ENCODE results near the gene C1orf53. TPM values are rescaled to one million over a fixed set of nuclear protein-coding genes. Genes with fewer than 3 reads are reported as not detected.
"Not testable (repeated sequence)": the region's sequence is repeated elsewhere in the genome, so short reads cannot be mapped to it uniquely, and the experiment has no call there.

C1orf53 gene
- total RNA-seq, 1 donor from 2014 or later = 2.6 TPM

DNA sequence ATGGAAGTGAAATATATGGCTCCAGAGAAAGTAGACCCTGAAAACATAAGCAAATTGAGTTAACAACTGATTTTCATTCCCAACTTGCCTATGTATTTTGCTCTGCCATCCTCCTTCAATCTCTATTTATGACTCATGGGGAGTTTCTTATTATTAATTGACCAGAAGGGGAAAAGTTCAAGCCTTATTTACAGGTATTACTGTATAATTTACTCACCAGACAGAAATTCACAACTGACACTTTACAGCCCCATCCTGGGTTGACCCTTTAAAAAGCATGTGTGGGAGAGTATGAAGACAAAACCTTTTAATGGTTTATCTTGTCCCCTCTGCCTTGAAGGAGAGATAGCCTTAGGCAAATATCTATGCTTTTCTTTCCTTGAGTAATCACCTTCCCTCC is 39.8 kb upstream of the C1orf53 start:
- peaks cover 5% of the 10 kb centered on the region for H3K4me1 Mint-ChIP-seq (ENCODE audit: unreplicated experiment)
- DNase-seq (ENCODE audit: extremely low spot score, unreplicated experiment) = no peak
- H3K9me3 Mint-ChIP-seq (ENCODE audit: unreplicated experiment) = no peaks in the 10 kb centered on the region
- H3K27ac Mint-ChIP-seq (ENCODE audit: unreplicated experiment) = no peak overlapping the region
- TF ChIP-seq, protein P1, sequence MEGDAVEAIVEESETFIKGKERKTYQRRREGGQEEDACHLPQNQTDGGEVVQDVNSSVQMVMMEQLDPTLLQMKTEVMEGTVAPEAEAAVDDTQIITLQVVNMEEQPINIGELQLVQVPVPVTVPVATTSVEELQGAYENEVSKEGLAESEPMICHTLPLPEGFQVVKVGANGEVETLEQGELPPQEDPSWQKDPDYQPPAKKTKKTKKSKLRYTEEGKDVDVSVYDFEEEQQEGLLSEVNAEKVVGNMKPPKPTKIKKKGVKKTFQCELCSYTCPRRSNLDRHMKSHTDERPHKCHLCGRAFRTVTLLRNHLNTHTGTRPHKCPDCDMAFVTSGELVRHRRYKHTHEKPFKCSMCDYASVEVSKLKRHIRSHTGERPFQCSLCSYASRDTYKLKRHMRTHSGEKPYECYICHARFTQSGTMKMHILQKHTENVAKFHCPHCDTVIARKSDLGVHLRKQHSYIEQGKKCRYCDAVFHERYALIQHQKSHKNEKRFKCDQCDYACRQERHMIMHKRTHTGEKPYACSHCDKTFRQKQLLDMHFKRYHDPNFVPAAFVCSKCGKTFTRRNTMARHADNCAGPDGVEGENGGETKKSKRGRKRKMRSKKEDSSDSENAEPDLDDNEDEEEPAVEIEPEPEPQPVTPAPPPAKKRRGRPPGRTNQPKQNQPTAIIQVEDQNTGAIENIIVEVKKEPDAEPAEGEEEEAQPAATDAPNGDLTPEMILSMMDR (IDR thresholded peaks at IDR 0.05) = no peak
- H3K36me3 Mint-ChIP-seq (ENCODE audit: unreplicated experiment) = no peaks in the 10 kb centered on the region
- H3K27me3 Mint-ChIP-seq (ENCODE audit: unreplicated experiment) = no peaks in the 10 kb centered on the region
- no peak overlapping the region for H3K4me3 Mint-ChIP-seq (ENCODE audit: unreplicated experiment)

DNA sequence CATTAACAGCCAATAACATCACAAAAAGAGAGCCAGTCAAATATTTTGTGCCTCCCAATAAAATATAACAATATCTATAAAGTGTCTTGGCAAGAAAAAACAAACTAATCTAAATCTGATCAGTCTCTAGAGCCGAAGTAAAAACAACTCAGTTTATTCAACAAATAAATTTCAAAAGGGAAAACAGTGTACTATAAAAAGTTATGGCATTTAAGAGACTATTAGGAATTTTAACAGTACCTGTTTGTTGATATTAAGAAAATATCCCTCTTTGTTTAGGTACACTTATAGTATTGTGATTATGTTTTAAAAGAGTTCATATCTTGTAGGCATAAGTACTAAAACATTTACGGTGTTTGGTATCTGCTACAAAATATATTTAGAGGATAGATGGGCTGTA is 36.6 kb upstream of the C1orf53 start:
- TF ChIP-seq, protein P1 (IDR thresholded peaks at IDR 0.05) = no peak
- no peak overlapping the region for H3K27ac Mint-ChIP-seq (ENCODE audit: unreplicated experiment)
- H3K4me1 Mint-ChIP-seq (ENCODE audit: unreplicated experiment) = peaks cover 5% of the 10 kb centered on the region
- no peak for DNase-seq (ENCODE audit: extremely low spot score, unreplicated experiment)
- no peaks in the 10 kb centered on the region for H3K9me3 Mint-ChIP-seq (ENCODE audit: unreplicated experiment)
- no peak overlapping the region for H3K4me3 Mint-ChIP-seq (ENCODE audit: unreplicated experiment)
- H3K36me3 Mint-ChIP-seq (ENCODE audit: unreplicated experiment) = no peaks in the 10 kb centered on the region
- H3K27me3 Mint-ChIP-seq (ENCODE audit: unreplicated experiment) = peaks cover 4% of the 10 kb centered on the region

DNA sequence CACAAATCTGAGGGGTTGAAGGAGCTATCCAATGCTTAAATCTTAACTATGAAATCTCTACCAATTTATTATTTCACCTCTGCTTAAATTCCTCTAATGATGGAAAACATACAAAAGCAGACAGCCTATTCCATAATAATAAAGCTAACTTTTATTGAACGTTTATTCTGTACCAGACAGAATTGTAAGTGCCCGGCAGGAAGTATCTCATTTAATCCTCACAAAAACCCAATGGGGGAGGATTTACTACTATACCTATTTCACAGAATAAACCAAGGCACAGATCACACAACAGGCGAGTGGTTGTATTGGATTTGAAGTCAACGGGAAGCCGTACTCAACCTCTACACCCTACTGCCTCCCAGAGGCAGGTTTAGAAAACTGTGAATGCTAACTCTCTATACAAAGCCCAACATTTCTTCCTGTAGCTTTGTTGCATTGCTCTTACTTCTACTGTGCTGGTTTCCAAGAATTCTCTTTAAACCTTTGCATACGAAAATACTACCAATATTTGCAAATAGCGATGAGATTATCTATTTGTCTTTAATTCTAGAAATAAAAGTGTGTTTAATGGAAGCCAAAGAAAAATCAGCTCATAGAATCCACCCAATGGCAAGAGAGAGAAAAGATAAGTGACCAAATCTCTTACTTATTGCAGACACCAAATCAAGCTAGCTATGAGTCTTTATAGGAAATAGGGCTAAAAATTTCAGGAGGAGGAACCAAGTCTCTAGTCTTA is 33.5 kb upstream of the C1orf53 start:
- peaks cover 4% of the 10 kb centered on the region for H3K27me3 Mint-ChIP-seq (ENCODE audit: unreplicated experiment)
- TF ChIP-seq, protein P1 (IDR thresholded peaks at IDR 0.05) = peak; percentile 77
- H3K9me3 Mint-ChIP-seq (ENCODE audit: unreplicated experiment) = no peaks in the 10 kb centered on the region
- no peak overlapping the region for H3K4me3 Mint-ChIP-seq (ENCODE audit: unreplicated experiment)
- no peak for DNase-seq (ENCODE audit: extremely low spot score, unreplicated experiment)
- no peak overlapping the region for H3K27ac Mint-ChIP-seq (ENCODE audit: unreplicated experiment)
- no peaks in the 10 kb centered on the region for H3K36me3 Mint-ChIP-seq (ENCODE audit: unreplicated experiment)
- no peaks in the 10 kb centered on the region for H3K4me1 Mint-ChIP-seq (ENCODE audit: unreplicated experiment)

DNA sequence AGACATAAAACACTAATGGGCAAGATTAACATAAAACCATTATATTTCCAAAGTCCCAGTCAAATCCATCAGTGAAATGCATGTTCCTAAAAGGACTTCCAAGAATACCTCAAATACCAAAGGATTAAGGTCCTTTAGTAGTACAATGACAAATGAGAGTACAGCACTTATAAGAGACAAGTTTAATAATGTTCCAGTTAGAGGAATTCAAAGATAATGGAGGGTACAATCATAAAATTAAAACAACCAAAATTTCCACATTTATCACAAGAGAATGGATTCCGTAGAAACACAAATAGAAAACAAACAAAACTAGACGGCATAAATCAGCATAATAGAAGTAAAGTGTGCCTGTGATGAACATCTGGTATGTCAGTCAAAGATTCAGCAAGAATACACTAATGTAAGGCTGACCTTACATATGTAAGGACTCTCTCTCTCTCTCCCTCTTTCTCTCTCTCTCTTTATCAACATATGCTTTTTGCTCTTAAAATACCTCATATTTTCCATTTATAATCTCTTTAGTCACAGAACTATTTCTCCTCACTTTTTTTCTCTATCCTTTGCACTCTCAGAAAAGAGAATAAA is 32.8 kb upstream of the C1orf53 start:
- TF ChIP-seq, protein P1 (IDR thresholded peaks at IDR 0.05) = no peak
- no peaks in the 10 kb centered on the region for H3K36me3 Mint-ChIP-seq (ENCODE audit: unreplicated experiment)
- H3K9me3 Mint-ChIP-seq (ENCODE audit: unreplicated experiment) = no peaks in the 10 kb centered on the region
- no peaks in the 10 kb centered on the region for H3K4me1 Mint-ChIP-seq (ENCODE audit: unreplicated experiment)
- DNase-seq (ENCODE audit: extremely low spot score, unreplicated experiment) = no peak
- H3K27me3 Mint-ChIP-seq (ENCODE audit: unreplicated experiment) = peaks cover 4% of the 10 kb centered on the region
- H3K4me3 Mint-ChIP-seq (ENCODE audit: unreplicated experiment) = no peak overlapping the region
- H3K27ac Mint-ChIP-seq (ENCODE audit: unreplicated experiment) = no peak overlapping the region

DNA sequence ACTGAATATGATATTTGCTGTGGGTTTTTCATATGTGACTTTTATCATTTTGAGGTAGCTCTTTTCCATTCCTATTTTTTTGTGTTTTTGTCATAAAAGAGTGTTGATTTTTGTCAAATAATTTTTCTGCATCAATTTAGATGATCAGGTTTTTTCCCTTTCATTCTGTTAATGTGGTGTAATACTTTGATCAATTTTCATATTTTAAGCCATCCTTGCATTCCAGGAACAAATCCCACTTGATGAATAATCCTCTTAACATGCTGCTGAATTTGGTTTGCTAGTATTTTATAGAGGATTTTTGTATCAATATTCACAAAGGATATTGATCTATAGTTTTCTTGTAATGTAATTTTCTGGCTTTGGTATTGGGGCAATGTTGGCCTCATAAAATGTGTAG is 25.5 kb upstream of the C1orf53 start:
- H3K36me3 Mint-ChIP-seq (ENCODE audit: unreplicated experiment) = no peaks in the 10 kb centered on the region
- H3K4me1 Mint-ChIP-seq (ENCODE audit: unreplicated experiment) = no peaks in the 10 kb centered on the region
- TF ChIP-seq, protein P1 (IDR thresholded peaks at IDR 0.05) = no peak
- peaks cover 12% of the 10 kb centered on the region for H3K27me3 Mint-ChIP-seq (ENCODE audit: unreplicated experiment)
- H3K27ac Mint-ChIP-seq (ENCODE audit: unreplicated experiment) = no peak overlapping the region
- no peak overlapping the region for H3K4me3 Mint-ChIP-seq (ENCODE audit: unreplicated experiment)
- DNase-seq (ENCODE audit: extremely low spot score, unreplicated experiment) = no peak
- H3K9me3 Mint-ChIP-seq (ENCODE audit: unreplicated experiment) = peaks cover 23% of the 10 kb centered on the region

DNA sequence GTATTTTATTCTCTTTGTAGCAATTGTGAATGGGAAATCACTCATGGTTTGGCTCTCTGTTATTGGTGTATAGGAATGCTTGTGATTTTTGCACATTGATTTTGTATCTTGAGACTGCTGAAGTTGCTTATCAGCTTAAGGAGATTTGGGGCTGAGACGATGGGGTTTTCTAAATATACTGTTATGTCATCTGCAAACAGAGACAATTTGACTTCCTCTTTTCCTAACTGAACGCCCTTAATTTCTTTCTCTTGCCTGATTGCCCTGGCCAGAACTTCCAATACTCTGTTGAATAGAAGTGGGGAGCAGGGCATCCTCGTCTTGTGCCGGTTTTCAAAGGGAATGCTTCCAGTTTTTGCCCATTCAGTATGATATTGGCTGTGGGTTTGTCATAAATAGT is 22.0 kb upstream of the C1orf53 start:
- not testable (repeated sequence) for H3K27ac Mint-ChIP-seq (ENCODE audit: unreplicated experiment); H3K4me3 Mint-ChIP-seq (ENCODE audit: unreplicated experiment); H3K4me1 Mint-ChIP-seq (ENCODE audit: unreplicated experiment); DNase-seq (ENCODE audit: extremely low spot score, unreplicated experiment); H3K36me3 Mint-ChIP-seq (ENCODE audit: unreplicated experiment)
- H3K9me3 Mint-ChIP-seq (ENCODE audit: unreplicated experiment) = peaks cover 23% of the 10 kb centered on the region
- peaks cover 25% of the 10 kb centered on the region for H3K27me3 Mint-ChIP-seq (ENCODE audit: unreplicated experiment)

DNA sequence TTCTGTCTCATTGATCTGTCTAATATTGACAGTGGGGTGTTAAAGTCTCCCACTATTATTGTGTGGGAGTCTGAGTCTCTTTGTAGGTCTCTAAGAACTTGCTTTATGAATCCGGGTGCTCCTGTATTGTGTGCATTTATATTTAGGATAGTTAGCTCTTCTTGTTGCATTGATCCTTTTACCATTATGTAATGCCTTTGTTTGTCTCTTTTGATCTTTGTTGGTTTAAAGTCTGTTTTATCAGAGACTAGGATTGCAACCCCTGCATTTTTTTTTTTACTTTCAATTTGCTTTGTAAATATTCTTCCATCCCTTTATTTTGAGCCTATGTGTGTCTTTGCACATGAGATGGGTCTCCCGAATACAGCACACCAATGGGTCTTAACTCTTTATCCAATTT is 20.2 kb upstream of the C1orf53 start:
- H3K27ac Mint-ChIP-seq (ENCODE audit: unreplicated experiment); H3K4me1 Mint-ChIP-seq (ENCODE audit: unreplicated experiment); H3K36me3 Mint-ChIP-seq (ENCODE audit: unreplicated experiment); DNase-seq (ENCODE audit: extremely low spot score, unreplicated experiment); H3K4me3 Mint-ChIP-seq (ENCODE audit: unreplicated experiment): not testable (repeated sequence)
- Mint-ChIP-seq H3K9me3 (ENCODE audit: unreplicated experiment) (peaks cover 12% of the 10 kb centered on the region), H3K27me3 (ENCODE audit: unreplicated experiment) (peaks cover 25% of the 10 kb centered on the region)

Data from osteocyte (in vitro differentiated cells).